GM18498 (cell line): ENCODE measurements around the gene CNN1.
"Not testable (repeated sequence)": the region's sequence is repeated elsewhere in the genome, so short reads cannot be mapped to it uniquely, and the experiment has no call there.

ENCODE experiments used
- ATAC-seq: cut with Tn5 transposase; IDR thresholded peaks from one replicate; pipeline ENCODE4 v1.9.1; 2021; ENCODE audit warnings: mild to moderate bottlenecking, moderate library complexity; ENCODE audit not compliant: unreplicated experiment

Gene CNN1

DNA sequence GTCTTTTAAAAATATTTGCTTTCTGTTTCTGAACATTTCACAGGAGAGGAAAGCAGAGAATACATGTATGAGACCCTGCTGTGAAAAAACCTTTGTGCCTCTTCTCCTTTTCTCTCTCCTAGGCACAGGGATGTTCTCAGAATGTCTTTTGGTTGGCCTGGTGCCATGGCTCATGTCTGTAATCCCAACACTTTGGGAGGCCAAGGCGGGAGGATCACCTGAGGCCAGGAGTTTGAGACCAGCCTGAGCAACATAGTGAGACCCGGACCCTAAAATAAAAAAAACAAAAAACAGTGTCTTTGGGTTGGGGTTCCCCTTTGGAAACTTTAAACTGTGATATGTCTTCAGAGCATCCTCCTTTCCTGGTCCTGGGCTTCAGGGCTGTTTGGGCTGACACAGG, 60.1 kb downstream of the CNN1 start:
- ATAC-seq = no peak

DNA sequence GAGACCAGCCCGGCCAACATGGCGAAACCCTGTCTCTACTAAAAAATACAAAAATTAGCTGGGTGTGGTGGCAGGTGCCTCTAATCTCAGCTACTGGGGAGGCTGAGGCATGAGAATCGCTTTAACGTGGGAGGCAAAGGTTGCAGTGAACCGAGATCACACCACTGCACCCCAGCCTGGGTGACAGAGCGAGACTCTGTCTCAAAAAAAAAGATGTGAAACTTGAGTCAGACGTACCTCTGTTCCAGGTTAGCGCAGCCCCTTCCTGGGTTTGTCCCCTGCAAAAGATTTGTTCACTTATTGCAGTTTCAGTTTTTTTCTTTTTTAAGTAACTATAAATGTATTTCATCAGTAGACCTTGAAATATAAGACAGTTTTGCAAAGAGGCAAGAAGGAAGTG, 61.1 kb downstream of the CNN1 start:
- ATAC-seq = not testable (repeated sequence)
